Measurements from ENCODE around the gene ADA. TPM values are rescaled to one million over a fixed set of nuclear protein-coding genes. Genes with fewer than 3 reads are reported as not detected.

The ADA gene
- total RNA-seq, 1 donor from 2014 or later: 8.2 TPM

DNA sequence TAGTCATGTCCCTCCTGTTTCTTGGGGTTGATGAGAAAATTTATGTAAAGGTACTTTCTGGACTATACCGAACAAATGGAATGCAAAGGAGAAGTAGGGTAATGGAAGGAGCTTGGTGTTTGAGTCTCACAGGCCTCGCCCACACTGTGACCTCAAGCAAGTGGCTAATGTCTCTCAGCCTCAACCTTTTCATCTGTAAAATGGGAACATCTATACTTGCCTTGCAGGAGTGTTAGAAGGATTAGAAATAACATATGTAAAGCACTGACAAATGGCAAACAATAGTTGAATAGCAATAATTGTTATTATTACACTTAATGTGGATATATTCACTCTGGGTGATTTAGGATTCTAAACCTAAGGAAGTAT, 78.0 kb downstream of the ADA start:
- Mint-ChIP-seq H3K4me1 (peaks cover 23% of the 10 kb centered on the region), H3K4me3 (no peak overlapping the region), H3K36me3 (ENCODE audit: low read depth) (no peaks in the 10 kb centered on the region), H3K27me3 (ENCODE audit: low read depth) (no peaks in the 10 kb centered on the region), H3K9me3 (no peaks in the 10 kb centered on the region), H3K27ac (ENCODE audit: unreplicated experiment) (no peak overlapping the region)
- DNase-seq (ENCODE audit: low read depth, low spot score): no peak
- TF ChIP-seq CTCF (conservative IDR thresholded peaks at IDR 0.05): no peak

DNA sequence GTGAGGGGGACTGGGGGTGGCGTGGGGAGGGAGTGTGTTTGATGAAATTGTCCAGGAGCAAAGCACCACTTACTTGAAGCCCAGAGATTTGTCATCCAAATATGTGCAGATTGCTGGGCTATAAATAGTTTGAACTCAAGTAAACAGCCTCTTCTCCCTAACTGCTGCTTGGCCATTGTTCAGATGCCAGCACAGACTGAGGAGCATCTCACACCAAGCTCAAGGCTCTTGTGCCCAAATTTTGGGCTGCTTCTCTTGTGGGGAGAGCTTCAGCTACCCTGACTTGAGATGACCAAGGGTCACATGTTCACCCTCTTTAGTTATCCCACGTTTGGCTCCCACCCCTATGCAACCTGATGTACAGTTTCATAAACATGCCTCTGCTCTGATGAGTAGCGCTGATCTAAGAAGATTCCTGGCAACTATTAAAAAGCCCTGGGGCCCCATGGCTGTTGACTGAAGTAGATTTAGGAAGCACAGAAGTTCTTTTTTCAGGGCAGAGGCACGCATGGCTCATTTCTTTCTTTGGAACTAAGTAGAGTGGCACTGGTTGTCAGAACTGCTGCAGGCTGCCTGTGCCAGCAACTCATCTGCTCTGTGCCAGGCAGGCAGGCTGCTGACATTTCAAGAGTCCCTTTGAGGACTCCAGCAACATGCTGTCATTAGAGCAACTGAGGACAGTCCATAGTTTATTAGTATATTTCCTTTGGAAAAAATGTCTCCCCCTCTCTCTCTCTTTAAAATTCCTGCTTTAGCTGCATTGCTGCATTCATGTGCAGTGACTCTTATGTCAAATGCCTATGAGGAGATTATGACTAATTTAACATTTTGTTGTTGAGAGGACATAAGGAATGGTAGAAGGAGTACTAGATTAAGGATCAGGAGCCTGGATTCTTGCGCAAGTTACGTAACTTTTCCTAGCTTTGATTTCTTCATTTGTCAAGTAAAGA, 78.7 kb downstream of the ADA start:
- H3K4me3 Mint-ChIP-seq: no peak overlapping the region
- peak overlapping the region; percentile 57 for H3K27ac Mint-ChIP-seq (ENCODE audit: unreplicated experiment)
- H3K4me1 Mint-ChIP-seq: peaks cover 21% of the 10 kb centered on the region
- no peaks in the 10 kb centered on the region for H3K36me3 Mint-ChIP-seq (ENCODE audit: low read depth)
- DNase-seq (ENCODE audit: low read depth, low spot score): no peak
- H3K9me3 Mint-ChIP-seq: no peaks in the 10 kb centered on the region
- TF ChIP-seq CTCF (conservative IDR thresholded peaks at IDR 0.05): no peak
- H3K27me3 Mint-ChIP-seq (ENCODE audit: low read depth): no peaks in the 10 kb centered on the region

DNA sequence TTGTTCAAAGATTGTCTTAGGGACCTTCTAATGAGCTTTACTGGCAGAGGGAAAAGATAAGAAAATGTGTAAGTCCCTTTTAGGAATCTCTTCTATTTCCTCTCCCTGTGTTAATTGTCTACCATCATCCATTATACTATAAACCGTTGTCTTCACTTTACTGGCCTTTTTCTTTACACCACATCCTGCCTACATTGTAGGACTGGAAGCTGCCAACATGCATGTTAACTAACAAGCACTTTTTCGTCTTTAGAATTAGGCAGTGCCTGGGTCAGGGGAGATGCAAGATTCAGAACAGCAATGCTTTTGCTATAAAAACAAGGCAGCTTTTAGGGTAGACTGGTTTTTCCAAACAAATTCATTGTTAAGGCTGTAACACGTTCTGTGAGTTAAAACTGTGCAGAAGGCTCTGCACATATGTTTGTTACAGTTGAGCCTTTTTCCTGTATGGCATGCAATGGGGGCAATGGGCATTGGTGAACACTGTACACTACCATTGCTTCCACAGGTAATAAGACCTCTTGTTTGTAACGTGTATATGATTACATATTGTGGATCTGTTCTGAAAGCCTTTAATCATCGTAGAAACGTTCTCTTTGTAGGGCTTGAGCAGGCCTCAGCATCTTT, 80.0 kb downstream of the ADA start:
- H3K4me1 Mint-ChIP-seq: peaks cover 20% of the 10 kb centered on the region
- no peak overlapping the region for H3K27ac Mint-ChIP-seq (ENCODE audit: unreplicated experiment)
- H3K9me3 Mint-ChIP-seq: no peaks in the 10 kb centered on the region
- TF ChIP-seq CTCF (conservative IDR thresholded peaks at IDR 0.05): no peak
- H3K4me3 Mint-ChIP-seq: no peak overlapping the region
- no peaks in the 10 kb centered on the region for H3K27me3 Mint-ChIP-seq (ENCODE audit: low read depth)
- no peaks in the 10 kb centered on the region for H3K36me3 Mint-ChIP-seq (ENCODE audit: low read depth)
- no peak for DNase-seq (ENCODE audit: low read depth, low spot score)

DNA sequence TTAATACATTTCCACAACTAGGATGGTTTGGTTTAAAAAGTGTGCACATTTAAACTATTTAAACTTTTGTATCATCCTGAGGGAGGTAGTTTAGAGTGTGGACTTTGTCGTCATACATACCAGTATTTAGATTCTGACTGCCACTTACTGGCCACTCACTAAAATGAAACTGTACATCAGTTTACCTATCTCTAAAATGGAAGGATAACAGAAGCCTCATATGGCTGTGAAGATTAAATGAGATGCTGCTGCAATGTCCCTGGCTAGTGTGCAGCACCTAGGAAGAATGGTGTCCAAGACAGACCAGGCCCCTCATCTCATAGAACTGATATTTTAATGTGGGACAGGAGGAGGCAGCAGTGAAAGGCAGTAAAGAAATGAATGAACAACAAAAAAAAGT, 81.1 kb downstream of the ADA start:
- H3K9me3 Mint-ChIP-seq: no peaks in the 10 kb centered on the region
- no peak for TF ChIP-seq CTCF (conservative IDR thresholded peaks at IDR 0.05)
- H3K4me1 Mint-ChIP-seq: peaks cover 16% of the 10 kb centered on the region
- H3K27me3 Mint-ChIP-seq (ENCODE audit: low read depth): no peaks in the 10 kb centered on the region
- DNase-seq (ENCODE audit: low read depth, low spot score): no peak
- no peak overlapping the region for H3K27ac Mint-ChIP-seq (ENCODE audit: unreplicated experiment)
- no peaks in the 10 kb centered on the region for H3K36me3 Mint-ChIP-seq (ENCODE audit: low read depth)
- H3K4me3 Mint-ChIP-seq: no peak overlapping the region

Other genes with a start within 250 kb of the ADA start
- gene TTPAL, start 175.8 kb downstream of the ADA start, total RNA-seq: 20.6 and 22.3 TPM in 2 replicates
- gene SERINC3, start 129.6 kb downstream of the ADA start, total RNA-seq: 31.1 and 32.4 TPM in 2 replicates
- 32.3 and 34.7 TPM in 2 replicates for gene PKIG, start 69.1 kb downstream of the ADA start, total RNA-seq
- gene CCN5, start 63.7 kb upstream of the ADA start, total RNA-seq: not detected in 2 replicates
- gene KCNK15, start 94.2 kb upstream of the ADA start, total RNA-seq: not detected in 2 replicates
- 4.1 and 6.1 TPM in 2 replicates for gene RIMS4, start 158.8 kb upstream of the ADA start, total RNA-seq
- gene YWHAB, start 234.0 kb upstream of the ADA start, total RNA-seq: 168 and 172 TPM in 2 replicates